ENCODE data around the gene SYNE2. TPM values are rescaled to one million over a fixed set of nuclear protein-coding genes. Genes with fewer than 3 reads are reported as not detected.

The SYNE2 gene
- total RNA-seq, 1 donor from 2014 or later = 5.7 TPM

- Mint-ChIP-seq H3K9me3 (ENCODE audit: unreplicated experiment) (no peaks in the 10 kb centered on the region), H3K4me3 (ENCODE audit: unreplicated experiment) (no peak overlapping the region), H3K36me3 (ENCODE audit: low read depth, unreplicated experiment) (no peaks in the 10 kb centered on the region), H3K4me1 (ENCODE audit: low read depth, unreplicated experiment) (no peaks in the 10 kb centered on the region), H3K27ac (ENCODE audit: unreplicated experiment) (no peak overlapping the region), H3K27me3 (ENCODE audit: low read depth, unreplicated experiment) (no peaks in the 10 kb centered on the region)
- H4K20me1 ChIP-seq (ENCODE audit: insufficient read depth, low read length) = no peaks in the 10 kb centered on the region
- no peak overlapping the region for H3K9ac ChIP-seq (ENCODE audit: low read length)
- DNase-seq (ENCODE audit: low read depth) (no peak), FAIRE-seq (no peak)
- H2AFZ ChIP-seq (ENCODE audit: low read depth, low read length) = no peak overlapping the region
- TF ChIP-seq CTCF (IDR thresholded peaks at IDR 0.05; ENCODE audit: insufficient read depth, low read depth, low read length) = no peak
- no peak for TF ChIP-seq EZH2 (IDR thresholded peaks at IDR 0.05; ENCODE audit: insufficient read depth, low read length)
- H3K27me3 ChIP-seq (ENCODE audit: insufficient read depth, low read length) = no peaks in the 10 kb centered on the region
- H3K79me2 ChIP-seq (ENCODE audit: insufficient read depth, low read length) = no peaks in the 10 kb centered on the region
- no peak overlapping the region for H3K4me3 ChIP-seq (ENCODE audit: insufficient read depth, low read depth, low read length)
- no peaks in the 10 kb centered on the region for H3K36me3 ChIP-seq (ENCODE audit: insufficient read depth, low read length)
- H3K27ac ChIP-seq (ENCODE audit: low read depth, low read length) = no peak overlapping the region
- no peaks in the 10 kb centered on the region for H3K9me3 ChIP-seq (ENCODE audit: insufficient read depth, low read depth, low read length)
- no peaks in the 10 kb centered on the region for H3K4me1 ChIP-seq (ENCODE audit: insufficient read depth, low read length)
- H3K4me2 ChIP-seq (ENCODE audit: low read length) = no peak overlapping the region
Observed at GRCh38 chr14:63941023-63941422, 88.2 kb downstream of the SYNE2 start.

GRCh38 chr14:63949696-63950095 lies 96.9 kb downstream of the SYNE2 start:
- Histone ChIP-seq H2AFZ (ENCODE audit: low read depth, low read length) (no peak overlapping the region), H3K36me3 (ENCODE audit: insufficient read depth, low read length) (no peaks in the 10 kb centered on the region), H3K27me3 (ENCODE audit: insufficient read depth, low read length) (no peaks in the 10 kb centered on the region), H3K4me3 (ENCODE audit: insufficient read depth, low read depth, low read length) (no peak overlapping the region), H4K20me1 (ENCODE audit: insufficient read depth, low read length) (no peaks in the 10 kb centered on the region), H3K4me2 (ENCODE audit: low read length) (no peak overlapping the region), H3K4me1 (ENCODE audit: insufficient read depth, low read length) (no peaks in the 10 kb centered on the region), H3K9ac (ENCODE audit: low read length) (no peak overlapping the region), H3K27ac (ENCODE audit: low read depth, low read length) (no peak overlapping the region), H3K9me3 (ENCODE audit: insufficient read depth, low read depth, low read length) (no peaks in the 10 kb centered on the region), H3K79me2 (ENCODE audit: insufficient read depth, low read length) (no peaks in the 10 kb centered on the region)
- peak; percentile 10 for DNase-seq (ENCODE audit: low read depth)
- no peaks in the 10 kb centered on the region for H3K27me3 Mint-ChIP-seq (ENCODE audit: low read depth, unreplicated experiment)
- FAIRE-seq = no peak
- no peaks in the 10 kb centered on the region for H3K36me3 Mint-ChIP-seq (ENCODE audit: low read depth, unreplicated experiment)
- H3K27ac Mint-ChIP-seq (ENCODE audit: unreplicated experiment) = no peak overlapping the region
- no peak for TF ChIP-seq EZH2 (IDR thresholded peaks at IDR 0.05; ENCODE audit: insufficient read depth, low read length)
- no peak for TF ChIP-seq CTCF (IDR thresholded peaks at IDR 0.05; ENCODE audit: insufficient read depth, low read depth, low read length)
- H3K4me1 Mint-ChIP-seq (ENCODE audit: low read depth, unreplicated experiment) = peaks cover 4% of the 10 kb centered on the region
- no peak overlapping the region for H3K4me3 Mint-ChIP-seq (ENCODE audit: unreplicated experiment)
- no peaks in the 10 kb centered on the region for H3K9me3 Mint-ChIP-seq (ENCODE audit: unreplicated experiment)

DNA sequence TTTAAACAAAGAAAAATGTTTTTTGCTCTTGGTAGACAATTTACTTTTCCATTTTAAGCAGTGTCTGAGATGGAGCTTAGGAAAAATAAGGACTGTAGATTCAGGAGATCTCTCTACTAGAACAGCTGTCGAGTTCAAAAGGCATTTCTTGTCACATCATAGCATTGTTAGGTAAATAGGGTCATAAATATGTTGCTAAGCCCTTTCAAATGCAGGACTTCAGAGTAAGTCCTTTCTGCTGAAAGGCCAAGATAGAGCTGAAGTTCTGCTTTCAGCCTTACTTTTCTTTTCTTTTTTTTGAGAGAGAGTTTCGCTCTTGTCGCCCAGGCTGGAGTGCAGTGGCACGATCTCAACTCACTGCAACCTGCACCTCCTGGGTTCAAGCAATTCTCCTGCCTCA lies 98.2 kb downstream of the SYNE2 start:
- Mint-ChIP-seq H3K4me3 (ENCODE audit: unreplicated experiment) (no peak overlapping the region), H3K27ac (ENCODE audit: unreplicated experiment) (no peak overlapping the region)
- H3K27me3 ChIP-seq (ENCODE audit: insufficient read depth, low read length) = no peaks in the 10 kb centered on the region

More for the DNA sequence above, 98.2 kb downstream of the SYNE2 start:
- H3K4me1 ChIP-seq (ENCODE audit: insufficient read depth, low read length) = no peaks in the 10 kb centered on the region
- FAIRE-seq (no peak), DNase-seq (ENCODE audit: low read depth) (no peak)
- Mint-ChIP-seq H3K4me1 (ENCODE audit: low read depth, unreplicated experiment) (peaks cover 4% of the 10 kb centered on the region), H3K36me3 (ENCODE audit: low read depth, unreplicated experiment) (no peaks in the 10 kb centered on the region), H3K9me3 (ENCODE audit: unreplicated experiment) (no peaks in the 10 kb centered on the region), H3K27me3 (ENCODE audit: low read depth, unreplicated experiment) (no peaks in the 10 kb centered on the region)
- H4K20me1 ChIP-seq (ENCODE audit: insufficient read depth, low read length) = no peaks in the 10 kb centered on the region
- no peak overlapping the region for H3K4me3 ChIP-seq (ENCODE audit: insufficient read depth, low read depth, low read length)
- no peak overlapping the region for H2AFZ ChIP-seq (ENCODE audit: low read depth, low read length)
- no peaks in the 10 kb centered on the region for H3K79me2 ChIP-seq (ENCODE audit: insufficient read depth, low read length)
- TF ChIP-seq CTCF (IDR thresholded peaks at IDR 0.05; ENCODE audit: insufficient read depth, low read depth, low read length) = no peak
- no peak for TF ChIP-seq EZH2 (IDR thresholded peaks at IDR 0.05; ENCODE audit: insufficient read depth, low read length)
- no peaks in the 10 kb centered on the region for H3K9me3 ChIP-seq (ENCODE audit: insufficient read depth, low read depth, low read length)
- H3K27ac ChIP-seq (ENCODE audit: low read depth, low read length) = no peak overlapping the region
- no peaks in the 10 kb centered on the region for H3K36me3 ChIP-seq (ENCODE audit: insufficient read depth, low read length)
- H3K4me2 ChIP-seq (ENCODE audit: low read length) = no peak overlapping the region
- H3K9ac ChIP-seq (ENCODE audit: low read length) = no peak overlapping the region

Data from astrocyte (in vitro differentiated cells and primary cell).